ENCODE measurements around the gene AIP.

Gene AIP

GRCh38 chr11:67494371-67495233, 11.8 kb downstream of the AIP start:
- no peak for DNase-seq

- no peak for DNase-seq
Measured at GRCh38 chr11:67495234-67496005, 12.6 kb downstream of the AIP start.

GRCh38 chr11:67496113-67496512, 13.3 kb downstream of the AIP start:
- no peak for DNase-seq

GRCh38 chr11:67497656-67498291, 14.9 kb downstream of the AIP start:
- DNase-seq: no peak

GRCh38 chr11:67498544-67498972, 15.7 kb downstream of the AIP start:
- DNase-seq: no peak

GRCh38 chr11:67499808-67500483, 17.1 kb downstream of the AIP start:
- no peak for DNase-seq

- no peak for DNase-seq
Measured at GRCh38 chr11:67500484-67500821, 17.6 kb downstream of the AIP start.

- no peak for DNase-seq
Measured at GRCh38 chr11:67500831-67501715, 18.2 kb downstream of the AIP start.

GRCh38 chr11:67501854-67502253, 19.0 kb downstream of the AIP start:
- DNase-seq: no peak

- no peak for DNase-seq
Measured at GRCh38 chr11:67502328-67502979, 19.6 kb downstream of the AIP start.

- DNase-seq: no peak
Measured at GRCh38 chr11:67503119-67504004, 20.5 kb downstream of the AIP start.

GRCh38 chr11:67504005-67504949, 21.5 kb downstream of the AIP start:
- no peak for DNase-seq

- peak; percentile 64 to 70 for DNase-seq
Measured at GRCh38 chr11:67504950-67505581, 22.2 kb downstream of the AIP start, which contains the start of gene PITPNM1. Gene PITPNM1 (minus strand): TSS chr11:67505363. CDS start chr11:67504180, 1,183 bp downstream.

- DNase-seq: peak; percentile 87 to 89
Measured at GRCh38 chr11:67505605-67506396, 23.0 kb downstream of the AIP start.

GRCh38 chr11:67506426-67507051, 23.7 kb downstream of the AIP start:
- DNase-seq: no peak

- no peak for DNase-seq
Measured at GRCh38 chr11:67507242-67507863, 24.5 kb downstream of the AIP start.

Measured in activated CD4-positive, alpha-beta T cell treated with anti-CD3 and anti-CD28 coated beads for 4 hours (primary cell).